Activated T-cell treated with anti-CD3 and anti-CD28 coated beads for 48 hours (primary cell): ENCODE data around the gene CASP5.
"Not testable (repeated sequence)": the region's sequence is repeated elsewhere in the genome, so short reads cannot be mapped to it uniquely, and the experiment has no call there.

Experiments
- DNase-seq: peaks from one replicate; pipeline ENCODE4 v3.0.0-alpha.2; 2020; ENCODE audit warnings: low read depth

CASP5 gene

GRCh38 chr11:105023003-105023402 lies at the start of gene CASP5:
CASP5 (minus strand) TSS chr11:105023168; CDS start chr11:105023136, 32 bp downstream.
- DNase-seq = no peak

- DNase-seq = not testable (repeated sequence)
Measured at GRCh38 chr11:105072080-105072479, 49.1 kb upstream of the CASP5 start.

GRCh38 chr11:105071089-105071732 lies 48.2 kb upstream of the CASP5 start:
- no peak for DNase-seq

- no peak for DNase-seq
Measured at GRCh38 chr11:105070306-105070705, 47.3 kb upstream of the CASP5 start.

GRCh38 chr11:105069749-105070148 lies 46.8 kb upstream of the CASP5 start:
- DNase-seq = not testable (repeated sequence)

- DNase-seq = not testable (repeated sequence)
Measured at GRCh38 chr11:105063245-105063941, 40.4 kb upstream of the CASP5 start.

- no peak for DNase-seq
Measured at GRCh38 chr11:105057432-105057831, 34.5 kb upstream of the CASP5 start.

- no peak for DNase-seq
Measured at GRCh38 chr11:105056446-105056845, 33.5 kb upstream of the CASP5 start.

- no peak for DNase-seq
Measured at GRCh38 chr11:105054723-105055493, 31.9 kb upstream of the CASP5 start.

- no peak for DNase-seq
Measured at GRCh38 chr11:105052487-105052886, 29.5 kb upstream of the CASP5 start.

GRCh38 chr11:105051559-105051958 lies 28.6 kb upstream of the CASP5 start:
- no peak for DNase-seq

- DNase-seq = no peak
Measured at GRCh38 chr11:105049481-105049880, 26.5 kb upstream of the CASP5 start.

- no peak for DNase-seq
Measured at GRCh38 chr11:105046898-105047579, 24.1 kb upstream of the CASP5 start.

- no peak for DNase-seq
Measured at GRCh38 chr11:105045676-105046296, 22.8 kb upstream of the CASP5 start.

- DNase-seq = not testable (repeated sequence)
Measured at GRCh38 chr11:105044557-105045524, 21.9 kb upstream of the CASP5 start, which contains the start of gene CARD16. CARD16 (minus strand) TSS chr11:105045335; CDS start chr11:105045297, 38 bp downstream.

GRCh38 chr11:105042178-105042577 lies 19.2 kb upstream of the CASP5 start:
- no peak for DNase-seq

- DNase-seq = no peak
Measured at GRCh38 chr11:105040703-105041102, 17.7 kb upstream of the CASP5 start.

- DNase-seq = no peak
Measured at GRCh38 chr11:105034813-105035620, 12.0 kb upstream of the CASP5 start, which contains the start of gene CASP1. CASP1 (minus strand) TSS chr11:105035144; CDS start chr11:105035113, 31 bp downstream.

GRCh38 chr11:105034388-105034787 lies 11.4 kb upstream of the CASP5 start:
- DNase-seq = not testable (repeated sequence)
